ENCODE results near the gene PRKACA. TPM values are rescaled to one million over a fixed set of nuclear protein-coding genes. Genes with fewer than 3 reads are reported as not detected.
A peak's percentile ranks its signal among the peaks of the same experiment; 100 is the strongest.

Gene PRKACA
- total RNA-seq (100 to 1,000 TPM; 123 to 125 TPM), polyA plus RNA-seq (10 to 100 TPM; 53.7 to 56.3 TPM)
- long read RNA-seq, donor 1, partial matches to known transcripts: 2 of 12 reads
- long read RNA-seq, donor 1, other reads (novel, unspliced or antisense): 10 of 12 reads
- long read RNA-seq, donor 2, partial matches to known transcripts: 3 of 23 reads
- long read RNA-seq, donor 2, other reads (novel, unspliced or antisense): 19 of 23 reads

GRCh38 chr19:14117668-14118164 lies at the start of gene PRKACA:
Gene PRKACA, minus strand, starts transcription at chr19:14117762. Its CDS starts 215 bp downstream, at chr19:14117547.
- WGBS, 2 donors: 0% methylated on average over 65 to 67 of the region's 67 CpGs
- H3K4me3 ChIP-seq (ENCODE audit: low read length in 2 of 2): peak within 1 kb of the TSS; percentile 81 to 94
- H3K27ac ChIP-seq (ENCODE audit: low read depth in 1 of 2, low read length in 2 of 2): peak within 1 kb of the TSS; percentile 94 to 97
- H3K27me3 ChIP-seq (ENCODE audit: control insufficient read depth in 1 of 2, insufficient read depth in 2 of 2, low read length in 1 of 2): no peaks in the 10 kb centered on the region
- H3K4me1 ChIP-seq (ENCODE audit: control insufficient read depth in 1 of 2, insufficient read depth in 2 of 2, low read length in 2 of 2): no peaks in the 10 kb centered on the region
- H3K36me3 ChIP-seq (ENCODE audit: control insufficient read depth in 1 of 2, insufficient read depth in 2 of 2, low read length in 1 of 2): no peaks in the 10 kb centered on the region
- ATAC-seq (ENCODE audit: low FRiP score) (peak; percentile 96), DNase-seq (peak; percentile 99 to 100)
- no peaks in the 10 kb centered on the region for H3K9me3 ChIP-seq (ENCODE audit: control insufficient read depth, low read length)
- intact Hi-C loops (cut with DNase I): loop anchor here (5.0 kb wide), 1 partner anchor 35 kb away; no protein-coding TSS in a partner anchor

- DNase-seq (no peak), ATAC-seq (ENCODE audit: low FRiP score) (peak; percentile 2)
- H3K27me3 ChIP-seq (ENCODE audit: control insufficient read depth in 1 of 2, insufficient read depth in 2 of 2, low read length in 1 of 2): no peaks in the 10 kb centered on the region
- no peak overlapping the region for H3K27ac ChIP-seq (ENCODE audit: low read depth in 1 of 2, low read length in 2 of 2)
- H3K4me3 ChIP-seq (ENCODE audit: low read length in 2 of 2): no peak overlapping the region
- peaks cover 0 to 4% of the 10 kb centered on the region in 2 donors for H3K36me3 ChIP-seq (ENCODE audit: control insufficient read depth in 1 of 2, insufficient read depth in 2 of 2, low read length in 1 of 2)
- WGBS, 2 donors: 76 to 79% methylated on average over 8 to 12 of the region's 12 CpGs
- intact Hi-C loops (cut with DNase I): no loop called here
- no peaks in the 10 kb centered on the region for H3K4me1 ChIP-seq (ENCODE audit: control insufficient read depth in 1 of 2, insufficient read depth in 2 of 2, low read length in 2 of 2)
- no peaks in the 10 kb centered on the region for H3K9me3 ChIP-seq (ENCODE audit: control insufficient read depth, low read length)
Measured at GRCh38 chr19:14166999-14167575, 49.5 kb upstream of the PRKACA start.

- H3K4me3 ChIP-seq (ENCODE audit: low read length in 2 of 2): no peak overlapping the region
Measured at GRCh38 chr19:14165990-14166830, 48.6 kb upstream of the PRKACA start.

DNA sequence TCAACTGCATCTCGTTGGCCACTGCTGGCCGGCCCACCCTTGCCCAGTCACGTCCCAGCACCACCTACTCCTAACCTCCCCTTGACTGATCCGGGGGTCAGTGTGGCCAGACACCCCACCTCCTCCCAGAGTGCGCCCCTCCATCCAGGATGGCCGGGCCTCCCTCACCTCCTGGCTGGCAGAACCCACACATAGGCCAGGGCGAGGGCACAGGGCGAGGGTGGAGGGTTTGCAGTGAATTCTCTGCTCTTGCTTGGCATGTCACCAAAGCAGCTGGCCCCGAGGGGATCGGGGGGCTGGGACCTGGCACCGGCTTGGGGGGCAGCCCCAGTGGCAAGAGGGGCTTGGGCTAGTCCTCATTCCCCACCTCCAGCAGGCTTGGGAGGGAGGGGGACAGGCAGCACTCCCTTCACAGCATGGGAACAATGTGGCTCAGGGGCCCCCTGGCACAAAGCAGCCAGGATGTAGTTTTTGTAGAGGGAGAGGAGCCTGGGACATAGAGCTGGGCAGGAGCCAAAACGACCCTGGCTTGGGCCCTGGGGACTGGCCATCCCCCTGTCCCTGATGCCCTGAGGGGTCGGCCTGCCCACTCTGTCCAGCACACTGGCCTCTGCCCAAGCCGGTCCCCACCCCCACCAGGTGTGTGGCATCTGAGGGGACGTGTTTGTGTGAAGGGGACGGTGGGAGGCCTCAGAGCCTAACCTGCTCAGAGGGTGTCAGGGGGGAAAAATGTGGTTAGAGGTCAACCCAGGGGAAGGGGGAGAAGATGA lies 47.3 kb upstream of the PRKACA start:
- Histone ChIP-seq H3K27me3 (ENCODE audit: control insufficient read depth in 1 of 2, insufficient read depth in 2 of 2, low read length in 1 of 2) (no peaks in the 10 kb centered on the region), H3K4me3 (ENCODE audit: low read length in 2 of 2) (no peak overlapping the region), H3K4me1 (ENCODE audit: control insufficient read depth in 1 of 2, insufficient read depth in 2 of 2, low read length in 2 of 2) (no peaks in the 10 kb centered on the region), H3K36me3 (ENCODE audit: control insufficient read depth in 1 of 2, insufficient read depth in 2 of 2, low read length in 1 of 2) (peaks cover 0 to 2% of the 10 kb centered on the region in 2 donors), H3K9me3 (ENCODE audit: control insufficient read depth, low read length) (no peaks in the 10 kb centered on the region), H3K27ac (ENCODE audit: low read depth in 1 of 2, low read length in 2 of 2) (no peak overlapping the region)
- ATAC-seq (ENCODE audit: low FRiP score): no peak
- 64 to 68% methylated on average over 16 of the region's 16 CpGs for WGBS, 2 donors
- DNase-seq: no peak
- intact Hi-C loops (cut with DNase I): no loop called here

More at GRCh38 chr19:14165990-14166830, 48.6 kb upstream of the PRKACA start:
- ATAC-seq (ENCODE audit: low FRiP score) (no peak), DNase-seq (no peak)
- H3K27me3 ChIP-seq (ENCODE audit: control insufficient read depth in 1 of 2, insufficient read depth in 2 of 2, low read length in 1 of 2): no peaks in the 10 kb centered on the region
- no peaks in the 10 kb centered on the region for H3K4me1 ChIP-seq (ENCODE audit: control insufficient read depth in 1 of 2, insufficient read depth in 2 of 2, low read length in 2 of 2)
- H3K9me3 ChIP-seq (ENCODE audit: control insufficient read depth, low read length): no peaks in the 10 kb centered on the region
- H3K36me3 ChIP-seq (ENCODE audit: control insufficient read depth in 1 of 2, insufficient read depth in 2 of 2, low read length in 1 of 2): peaks cover 0 to 2% of the 10 kb centered on the region in 2 donors
- WGBS, 2 donors: 82 to 85% methylated on average over 20 of the region's 20 CpGs
- no peak overlapping the region for H3K27ac ChIP-seq (ENCODE audit: low read depth in 1 of 2, low read length in 2 of 2)
- intact Hi-C loops (cut with DNase I): no loop called here

DNA sequence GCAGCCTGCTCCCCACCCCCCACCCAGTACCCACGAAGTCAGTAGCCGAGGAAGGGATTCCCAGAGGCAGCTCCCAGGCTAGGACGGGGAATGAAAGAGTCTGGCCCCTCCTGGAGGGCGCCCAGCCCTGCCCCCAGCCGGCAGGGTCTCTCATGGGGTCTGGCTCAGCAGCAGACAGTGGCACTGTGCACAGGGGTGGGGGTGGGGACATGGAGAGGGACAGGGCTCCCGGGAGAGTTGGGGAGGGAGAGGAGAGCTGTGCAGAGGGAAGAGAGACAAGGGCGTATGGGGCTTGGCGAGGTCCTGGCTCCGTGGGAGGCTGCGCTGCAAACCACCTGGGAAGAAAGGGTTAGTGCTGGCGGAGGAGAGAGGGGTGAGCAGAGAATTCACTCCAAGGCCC lies 46.5 kb upstream of the PRKACA start:
- DNase-seq: no peak
- no peak for ATAC-seq (ENCODE audit: low FRiP score)
- no peak overlapping the region for H3K4me3 ChIP-seq (ENCODE audit: low read length in 2 of 2)
- H3K27me3 ChIP-seq (ENCODE audit: control insufficient read depth in 1 of 2, insufficient read depth in 2 of 2, low read length in 1 of 2): no peaks in the 10 kb centered on the region
- H3K9me3 ChIP-seq (ENCODE audit: control insufficient read depth, low read length): no peaks in the 10 kb centered on the region
- intact Hi-C loops (cut with DNase I): no loop called here
- H3K27ac ChIP-seq (ENCODE audit: low read depth in 1 of 2, low read length in 2 of 2): no peak overlapping the region
- H3K4me1 ChIP-seq (ENCODE audit: control insufficient read depth in 1 of 2, insufficient read depth in 2 of 2, low read length in 2 of 2): no peaks in the 10 kb centered on the region
- H3K36me3 ChIP-seq (ENCODE audit: control insufficient read depth in 1 of 2, insufficient read depth in 2 of 2, low read length in 1 of 2): peaks cover 0 to 2% of the 10 kb centered on the region in 2 donors
- 67 to 71% methylated on average over 11 of the region's 11 CpGs for WGBS, 2 donors

- no peak for ATAC-seq (ENCODE audit: low FRiP score)
- no peak overlapping the region for H3K4me3 ChIP-seq (ENCODE audit: low read length in 2 of 2)
- H3K9me3 ChIP-seq (ENCODE audit: control insufficient read depth, low read length): no peaks in the 10 kb centered on the region
- no peak overlapping the region for H3K27ac ChIP-seq (ENCODE audit: low read depth in 1 of 2, low read length in 2 of 2)
- intact Hi-C loops (cut with DNase I): no loop called here
- H3K4me1 ChIP-seq (ENCODE audit: control insufficient read depth in 1 of 2, insufficient read depth in 2 of 2, low read length in 2 of 2): no peaks in the 10 kb centered on the region
- no peaks in the 10 kb centered on the region for H3K27me3 ChIP-seq (ENCODE audit: control insufficient read depth in 1 of 2, insufficient read depth in 2 of 2, low read length in 1 of 2)
- WGBS, 2 donors: 97% methylated on average over 38 of the region's 38 CpGs
- no peak for DNase-seq
- H3K36me3 ChIP-seq (ENCODE audit: control insufficient read depth in 1 of 2, insufficient read depth in 2 of 2, low read length in 1 of 2): peaks cover 0 to 2% of the 10 kb centered on the region in 2 donors
Measured at GRCh38 chr19:14162871-14163297, 45.3 kb upstream of the PRKACA start.

- Histone ChIP-seq H3K36me3 (ENCODE audit: control insufficient read depth in 1 of 2, insufficient read depth in 2 of 2, low read length in 1 of 2) (peaks cover 0 to 4% of the 10 kb centered on the region in 2 donors), H3K4me3 (ENCODE audit: low read length in 2 of 2) (no peak overlapping the region), H3K4me1 (ENCODE audit: control insufficient read depth in 1 of 2, insufficient read depth in 2 of 2, low read length in 2 of 2) (no peaks in the 10 kb centered on the region), H3K27me3 (ENCODE audit: control insufficient read depth in 1 of 2, insufficient read depth in 2 of 2, low read length in 1 of 2) (no peaks in the 10 kb centered on the region), H3K27ac (ENCODE audit: low read depth in 1 of 2, low read length in 2 of 2) (no peak overlapping the region), H3K9me3 (ENCODE audit: control insufficient read depth, low read length) (no peaks in the 10 kb centered on the region)
- intact Hi-C loops (cut with DNase I): no loop called here
- DNase-seq (no peak), ATAC-seq (ENCODE audit: low FRiP score) (no peak)
- WGBS, 2 donors: 91 to 92% methylated on average over 17 to 19 of the region's 19 CpGs
Measured at GRCh38 chr19:14161305-14161704, 43.7 kb upstream of the PRKACA start.

GRCh38 chr19:14160017-14160703 lies 42.6 kb upstream of the PRKACA start:
- H3K27ac ChIP-seq (ENCODE audit: low read depth in 1 of 2, low read length in 2 of 2): no peak overlapping the region
- no peak overlapping the region for H3K4me3 ChIP-seq (ENCODE audit: low read length in 2 of 2)
- DNase-seq (no peak), ATAC-seq (ENCODE audit: low FRiP score) (no peak)
- intact Hi-C loops (cut with DNase I): no loop called here
- H3K36me3 ChIP-seq (ENCODE audit: control insufficient read depth in 1 of 2, insufficient read depth in 2 of 2, low read length in 1 of 2): peaks cover 0 to 6% of the 10 kb centered on the region in 2 donors
- no peaks in the 10 kb centered on the region for H3K4me1 ChIP-seq (ENCODE audit: control insufficient read depth in 1 of 2, insufficient read depth in 2 of 2, low read length in 2 of 2)
- H3K27me3 ChIP-seq (ENCODE audit: control insufficient read depth in 1 of 2, insufficient read depth in 2 of 2, low read length in 1 of 2): no peaks in the 10 kb centered on the region
- no peaks in the 10 kb centered on the region for H3K9me3 ChIP-seq (ENCODE audit: control insufficient read depth, low read length)
- WGBS, 2 donors: 88 to 89% methylated on average over 24 to 25 of the region's 25 CpGs

Measured in aorta (tissue), 5 donors.